SK-N-SH treated with all-trans-retinoic acid at 6 μM for 48 hours (cell line): ENCODE results near the gene NAMPT.

ENCODE experiments used
- ATAC-seq: fragments of 200-7000 bp; cut with Tn5 transposase; 3 replicates; pipeline ENCODE4 v1.9.1; 2020; ENCODE audit warnings: mild to moderate bottlenecking, moderate library complexity
- ARNTL ChIP-seq: fragments of 450-650 bp; formaldehyde crosslinking; IDR thresholded peaks from 2 replicates; pipeline ENCODE4 v1.5.0; 2020; ENCODE audit warnings: low read depth, mild to moderate bottlenecking, moderate library complexity, borderline replicate concordance
- BACH2 ChIP-seq: fragments of 250-450 bp; sonication (Bioruptor Pico); IDR thresholded peaks from 2 replicates; pipeline ENCODE4 v1.9.0; 2021; ENCODE audit warnings: mild to moderate bottlenecking, borderline replicate concordance
- CSDC2 ChIP-seq: fragments of 250-450 bp; sonication (Bioruptor Pico); IDR thresholded peaks from 2 replicates; pipeline ENCODE4 v1.5.0; 2020; ENCODE audit warnings: mild to moderate bottlenecking, moderate library complexity
- ESRRG ChIP-seq: fragments of 250-450 bp; sonication (Bioruptor Pico); IDR thresholded peaks from 2 replicates; pipeline ENCODE4 v1.6.1; 2021; ENCODE audit warnings: mild to moderate bottlenecking
- GLIS3 ChIP-seq: fragments of 250-450 bp; sonication (Bioruptor Pico); IDR thresholded peaks from 2 replicates; pipeline ENCODE4 v1.5.0; 2020; ENCODE audit warnings: mild to moderate bottlenecking, moderate library complexity
- ISL1 ChIP-seq: fragments of 250-450 bp; sonication (Bioruptor Pico); IDR thresholded peaks from 2 replicates; pipeline ENCODE4 v2.1.2; 2022; ENCODE audit warnings: mild to moderate bottlenecking, moderate library complexity
- OSR1 ChIP-seq: fragments of 250-450 bp; sonication (Bioruptor Pico); IDR thresholded peaks from 2 replicates; pipeline ENCODE4 v1.8.0; 2022; ENCODE audit warnings: moderate library complexity, mild to moderate bottlenecking, inconsistent platforms
- PPARA ChIP-seq: fragments of 250-450 bp; sonication (Bioruptor Pico); IDR thresholded peaks from 2 replicates; pipeline ENCODE4 v1.5.0; 2020; ENCODE audit warnings: mild to moderate bottlenecking, borderline replicate concordance
- RARB ChIP-seq: fragments of 250-450 bp; sonication (Bioruptor Pico); IDR thresholded peaks from 2 replicates; pipeline ENCODE4 v1.8.0; 2021; ENCODE audit warnings: mild to moderate bottlenecking, moderate library complexity
- SNAI2 ChIP-seq: fragments of 250-450 bp; sonication (Bioruptor Pico); IDR thresholded peaks from 2 replicates; pipeline ENCODE4 v1.5.0; 2020; ENCODE audit warnings: mild to moderate bottlenecking, moderate library complexity
- TCF4 ChIP-seq: fragments of 250-450 bp; sonication (Bioruptor Pico); IDR thresholded peaks from 2 replicates; pipeline ENCODE4 v1.8.0; 2021; ENCODE audit warnings: mild to moderate bottlenecking, moderate library complexity, borderline replicate concordance
- TOX ChIP-seq: fragments of 250-450 bp; sonication (Bioruptor Pico); IDR thresholded peaks from 2 replicates; pipeline ENCODE4 v1.8.0; 2021; ENCODE audit warnings: mild to moderate bottlenecking, moderate library complexity, borderline replicate concordance
- ZC3H10 ChIP-seq: fragments of 250-450 bp; sonication (Bioruptor Pico); IDR thresholded peaks from 2 replicates; pipeline ENCODE4 v1.5.1; 2021; ENCODE audit warnings: mild to moderate bottlenecking, moderate library complexity
- ZFP30 ChIP-seq: fragments of 450-650 bp; formaldehyde crosslinking; IDR thresholded peaks from 2 replicates; pipeline ENCODE4 v1.5.0; 2022; ENCODE audit warnings: mild to moderate bottlenecking, moderate library complexity
- ZNF565 ChIP-seq: fragments of 450-650 bp; formaldehyde crosslinking; conservative IDR thresholded peaks from 2 replicates; pipeline ENCODE4 v1.5.0; 2020; ENCODE audit warnings: low read depth, mild to moderate bottlenecking, moderate library complexity
- ZNF70 ChIP-seq: fragments of 450-650 bp; formaldehyde crosslinking; IDR thresholded peaks from 2 replicates; pipeline ENCODE4 v1.5.0; 2020; ENCODE audit warnings: mild to moderate bottlenecking, moderate library complexity
- TF ChIP-seq, protein P1 (sequence below): fragments of 250-450 bp; sonication (Bioruptor Pico); IDR thresholded peaks from 2 replicates; pipeline ENCODE4 v1.5.1; 2021; ENCODE audit warnings: mild to moderate bottlenecking, moderate library complexity
- TF ChIP-seq, protein P2 (sequence below): fragments of 250-450 bp; sonication (Bioruptor Pico); IDR thresholded peaks from 2 replicates; pipeline ENCODE4 v1.5.1; 2020; ENCODE audit warnings: low read depth, mild to moderate bottlenecking, moderate library complexity
- TF ChIP-seq, protein P3 (sequence below): fragments of 250-450 bp; sonication (Bioruptor Pico); IDR thresholded peaks from 2 replicates; pipeline ENCODE4 v1.8.0; 2020; ENCODE audit warnings: mild to moderate bottlenecking, moderate library complexity, borderline replicate concordance
- TF ChIP-seq, protein P4 (sequence below): fragments of 250-450 bp; sonication (Bioruptor Pico); IDR thresholded peaks from 2 replicates; pipeline ENCODE4 v1.5.0; 2020; ENCODE audit warnings: mild to moderate bottlenecking, moderate library complexity
- TF ChIP-seq, protein P5 (sequence below): fragments of 250-450 bp; sonication (Bioruptor Pico); IDR thresholded peaks from 2 replicates; pipeline ENCODE4 v1.8.0; 2021; ENCODE audit warnings: low read depth, mild to moderate bottlenecking, moderate library complexity, borderline replicate concordance

Gene NAMPT

DNA sequence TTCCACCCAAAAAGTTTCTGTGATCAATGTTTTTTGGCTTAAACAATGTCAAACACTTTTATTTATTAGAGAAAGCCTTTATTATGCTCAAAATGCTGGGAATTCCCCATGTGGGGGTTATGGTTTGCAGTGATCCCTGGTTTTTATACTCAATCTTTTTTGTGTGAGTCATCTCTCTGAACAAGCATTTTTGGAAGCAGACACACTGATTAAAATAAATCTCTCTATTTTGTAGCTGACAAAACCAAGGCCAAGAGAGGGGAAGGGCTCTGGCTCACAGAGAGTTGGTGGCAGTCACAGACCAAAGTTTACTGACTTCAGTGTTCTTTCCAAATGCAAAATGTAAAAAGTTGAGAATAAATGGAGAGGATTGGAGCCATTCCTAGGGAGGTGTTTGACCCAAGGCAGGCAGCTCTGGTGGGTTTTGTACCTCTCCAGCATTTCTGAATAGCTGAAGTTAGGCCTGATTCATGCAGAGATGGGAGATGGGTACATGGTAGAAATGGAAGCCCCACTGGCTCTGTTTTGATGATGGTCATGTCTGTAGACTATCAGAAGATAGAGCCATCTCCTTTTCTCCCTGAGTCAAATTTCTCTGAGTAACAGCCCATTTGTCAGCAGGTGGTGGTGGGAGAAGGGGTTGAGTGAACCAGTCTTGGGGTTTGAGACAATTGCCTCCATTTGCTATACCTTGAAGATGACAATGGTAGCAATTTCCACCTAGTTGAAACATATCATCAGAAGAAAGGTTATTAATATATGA, 45.4 kb upstream of the NAMPT start:
- TF ChIP-seq ISL1 (CRISPR knock-in tag) = peak; percentile 66
- TF ChIP-seq ARNTL (CRISPR knock-in tag) = no peak
- ATAC-seq = peak; percentile 92

DNA sequence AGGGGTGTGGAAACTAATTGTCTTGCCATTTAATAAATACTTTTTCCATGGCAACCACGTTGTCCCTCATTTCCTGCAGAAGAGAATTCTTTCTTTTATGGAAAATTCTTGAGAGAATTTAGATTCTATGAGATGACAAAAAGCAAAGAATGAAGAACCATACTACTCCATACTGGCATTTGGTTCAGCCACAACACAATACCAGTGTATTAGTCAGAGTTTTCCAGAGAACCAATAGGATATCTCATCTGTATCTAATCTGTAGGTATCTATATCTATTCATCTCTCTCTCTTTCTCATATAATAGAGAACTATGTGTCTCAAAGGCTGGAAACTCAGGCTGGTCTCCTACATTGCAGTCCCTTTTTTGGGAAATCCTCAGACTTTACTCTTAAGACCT, 44.6 kb upstream of the NAMPT start:
- TF ChIP-seq ZNF565 (CRISPR knock-in tag) (no peak), ZFP30 (CRISPR knock-in tag) (no peak), RARB (CRISPR knock-in tag) (no peak)
- peak; percentile 68 for ATAC-seq

DNA sequence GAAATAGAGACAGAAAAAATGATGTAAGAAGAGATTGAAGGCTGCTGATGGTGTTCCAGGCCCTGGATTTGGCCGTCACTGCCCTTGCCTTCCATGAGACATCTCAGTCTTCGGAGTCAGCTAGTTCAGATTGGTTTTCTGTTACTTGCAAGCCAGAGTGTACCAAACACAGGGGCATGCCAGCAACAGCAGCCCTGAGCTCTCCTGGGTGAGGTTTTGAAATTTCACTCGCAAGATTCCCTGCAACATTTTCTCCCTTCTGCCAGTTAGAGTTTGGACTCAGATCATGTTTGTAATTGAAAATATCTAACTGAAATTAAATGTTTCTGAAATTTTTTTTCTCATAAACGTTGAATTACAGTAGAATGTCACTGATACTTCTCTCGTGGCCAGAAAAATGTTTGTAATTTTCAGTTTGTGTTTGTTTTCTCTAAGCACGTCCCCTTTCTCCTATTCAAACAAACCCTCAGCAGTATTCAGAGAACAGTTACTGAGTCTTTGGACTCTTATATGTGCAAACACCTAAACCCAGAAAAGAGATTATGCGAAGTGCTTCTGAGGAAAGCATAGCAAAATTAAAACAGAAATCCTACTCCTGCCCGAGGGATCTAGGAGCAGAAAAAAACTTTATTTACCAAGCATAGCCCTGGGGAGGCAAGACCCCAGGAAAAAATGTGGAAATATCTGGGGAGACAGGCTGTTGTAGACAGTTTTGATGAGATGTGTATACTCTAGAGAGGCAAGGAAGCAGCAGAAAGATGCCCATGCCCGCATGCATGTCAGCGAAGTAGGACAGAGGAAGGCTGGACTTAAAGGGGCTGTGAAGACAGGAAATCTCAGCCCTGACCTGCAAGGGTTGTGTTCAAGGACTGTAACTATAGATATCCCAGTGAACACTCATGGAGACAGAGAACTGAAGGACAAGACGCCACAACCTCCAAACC, 43.0 kb upstream of the NAMPT start:
- ATAC-seq = no peak
- TF ChIP-seq CSDC2 (CRISPR knock-in tag) (no peak), ZNF565 (CRISPR knock-in tag) (no peak), RARB (CRISPR knock-in tag) (no peak), ZC3H10 (CRISPR knock-in tag) (no peak), ZNF70 (CRISPR knock-in tag) (no peak), TOX (CRISPR knock-in tag) (no peak), ARNTL (CRISPR knock-in tag) (no peak), OSR1 (CRISPR knock-in tag) (no peak), PPARA (CRISPR knock-in tag) (no peak), ESRRG (CRISPR knock-in tag) (no peak), GLIS3 (CRISPR knock-in tag) (no peak), BACH2 (CRISPR knock-in tag) (no peak), TCF4 (CRISPR knock-in tag) (no peak), ZFP30 (CRISPR knock-in tag) (no peak), SNAI2 (no peak)
- TF ChIP-seq, protein P1, sequence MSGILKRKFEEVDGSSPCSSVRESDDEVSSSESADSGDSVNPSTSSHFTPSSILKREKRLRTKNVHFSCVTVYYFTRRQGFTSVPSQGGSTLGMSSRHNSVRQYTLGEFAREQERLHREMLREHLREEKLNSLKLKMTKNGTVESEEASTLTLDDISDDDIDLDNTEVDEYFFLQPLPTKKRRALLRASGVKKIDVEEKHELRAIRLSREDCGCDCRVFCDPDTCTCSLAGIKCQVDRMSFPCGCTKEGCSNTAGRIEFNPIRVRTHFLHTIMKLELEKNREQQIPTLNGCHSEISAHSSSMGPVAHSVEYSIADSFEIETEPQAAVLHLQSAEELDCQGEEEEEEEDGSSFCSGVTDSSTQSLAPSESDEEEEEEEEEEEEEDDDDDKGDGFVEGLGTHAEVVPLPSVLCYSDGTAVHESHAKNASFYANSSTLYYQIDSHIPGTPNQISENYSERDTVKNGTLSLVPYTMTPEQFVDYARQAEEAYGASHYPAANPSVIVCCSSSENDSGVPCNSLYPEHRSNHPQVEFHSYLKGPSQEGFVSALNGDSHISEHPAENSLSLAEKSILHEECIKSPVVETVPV (CRISPR knock-in tag) = no peak
- TF ChIP-seq, protein P2, sequence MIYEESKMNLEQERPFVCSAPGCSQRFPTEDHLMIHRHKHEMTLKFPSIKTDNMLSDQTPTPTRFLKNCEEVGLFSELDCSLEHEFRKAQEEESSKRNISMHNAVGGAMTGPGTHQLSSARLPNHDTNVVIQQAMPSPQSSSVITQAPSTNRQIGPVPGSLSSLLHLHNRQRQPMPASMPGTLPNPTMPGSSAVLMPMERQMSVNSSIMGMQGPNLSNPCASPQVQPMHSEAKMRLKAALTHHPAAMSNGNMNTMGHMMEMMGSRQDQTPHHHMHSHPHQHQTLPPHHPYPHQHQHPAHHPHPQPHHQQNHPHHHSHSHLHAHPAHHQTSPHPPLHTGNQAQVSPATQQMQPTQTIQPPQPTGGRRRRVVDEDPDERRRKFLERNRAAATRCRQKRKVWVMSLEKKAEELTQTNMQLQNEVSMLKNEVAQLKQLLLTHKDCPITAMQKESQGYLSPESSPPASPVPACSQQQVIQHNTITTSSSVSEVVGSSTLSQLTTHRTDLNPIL (CRISPR knock-in tag) = no peak
- TF ChIP-seq, protein P3, sequence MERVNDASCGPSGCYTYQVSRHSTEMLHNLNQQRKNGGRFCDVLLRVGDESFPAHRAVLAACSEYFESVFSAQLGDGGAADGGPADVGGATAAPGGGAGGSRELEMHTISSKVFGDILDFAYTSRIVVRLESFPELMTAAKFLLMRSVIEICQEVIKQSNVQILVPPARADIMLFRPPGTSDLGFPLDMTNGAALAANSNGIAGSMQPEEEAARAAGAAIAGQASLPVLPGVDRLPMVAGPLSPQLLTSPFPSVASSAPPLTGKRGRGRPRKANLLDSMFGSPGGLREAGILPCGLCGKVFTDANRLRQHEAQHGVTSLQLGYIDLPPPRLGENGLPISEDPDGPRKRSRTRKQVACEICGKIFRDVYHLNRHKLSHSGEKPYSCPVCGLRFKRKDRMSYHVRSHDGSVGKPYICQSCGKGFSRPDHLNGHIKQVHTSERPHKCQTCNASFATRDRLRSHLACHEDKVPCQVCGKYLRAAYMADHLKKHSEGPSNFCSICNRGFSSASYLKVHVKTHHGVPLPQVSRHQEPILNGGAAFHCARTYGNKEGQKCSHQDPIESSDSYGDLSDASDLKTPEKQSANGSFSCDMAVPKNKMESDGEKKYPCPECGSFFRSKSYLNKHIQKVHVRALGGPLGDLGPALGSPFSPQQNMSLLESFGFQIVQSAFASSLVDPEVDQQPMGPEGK (CRISPR knock-in tag) = no peak
- TF ChIP-seq, protein P4, sequence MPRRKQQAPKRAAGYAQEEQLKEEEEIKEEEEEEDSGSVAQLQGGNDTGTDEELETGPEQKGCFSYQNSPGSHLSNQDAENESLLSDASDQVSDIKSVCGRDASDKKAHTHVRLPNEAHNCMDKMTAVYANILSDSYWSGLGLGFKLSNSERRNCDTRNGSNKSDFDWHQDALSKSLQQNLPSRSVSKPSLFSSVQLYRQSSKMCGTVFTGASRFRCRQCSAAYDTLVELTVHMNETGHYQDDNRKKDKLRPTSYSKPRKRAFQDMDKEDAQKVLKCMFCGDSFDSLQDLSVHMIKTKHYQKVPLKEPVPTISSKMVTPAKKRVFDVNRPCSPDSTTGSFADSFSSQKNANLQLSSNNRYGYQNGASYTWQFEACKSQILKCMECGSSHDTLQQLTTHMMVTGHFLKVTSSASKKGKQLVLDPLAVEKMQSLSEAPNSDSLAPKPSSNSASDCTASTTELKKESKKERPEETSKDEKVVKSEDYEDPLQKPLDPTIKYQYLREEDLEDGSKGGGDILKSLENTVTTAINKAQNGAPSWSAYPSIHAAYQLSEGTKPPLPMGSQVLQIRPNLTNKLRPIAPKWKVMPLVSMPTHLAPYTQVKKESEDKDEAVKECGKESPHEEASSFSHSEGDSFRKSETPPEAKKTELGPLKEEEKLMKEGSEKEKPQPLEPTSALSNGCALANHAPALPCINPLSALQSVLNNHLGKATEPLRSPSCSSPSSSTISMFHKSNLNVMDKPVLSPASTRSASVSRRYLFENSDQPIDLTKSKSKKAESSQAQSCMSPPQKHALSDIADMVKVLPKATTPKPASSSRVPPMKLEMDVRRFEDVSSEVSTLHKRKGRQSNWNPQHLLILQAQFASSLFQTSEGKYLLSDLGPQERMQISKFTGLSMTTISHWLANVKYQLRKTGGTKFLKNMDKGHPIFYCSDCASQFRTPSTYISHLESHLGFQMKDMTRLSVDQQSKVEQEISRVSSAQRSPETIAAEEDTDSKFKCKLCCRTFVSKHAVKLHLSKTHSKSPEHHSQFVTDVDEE (CRISPR knock-in tag) = no peak
- TF ChIP-seq, protein P5, sequence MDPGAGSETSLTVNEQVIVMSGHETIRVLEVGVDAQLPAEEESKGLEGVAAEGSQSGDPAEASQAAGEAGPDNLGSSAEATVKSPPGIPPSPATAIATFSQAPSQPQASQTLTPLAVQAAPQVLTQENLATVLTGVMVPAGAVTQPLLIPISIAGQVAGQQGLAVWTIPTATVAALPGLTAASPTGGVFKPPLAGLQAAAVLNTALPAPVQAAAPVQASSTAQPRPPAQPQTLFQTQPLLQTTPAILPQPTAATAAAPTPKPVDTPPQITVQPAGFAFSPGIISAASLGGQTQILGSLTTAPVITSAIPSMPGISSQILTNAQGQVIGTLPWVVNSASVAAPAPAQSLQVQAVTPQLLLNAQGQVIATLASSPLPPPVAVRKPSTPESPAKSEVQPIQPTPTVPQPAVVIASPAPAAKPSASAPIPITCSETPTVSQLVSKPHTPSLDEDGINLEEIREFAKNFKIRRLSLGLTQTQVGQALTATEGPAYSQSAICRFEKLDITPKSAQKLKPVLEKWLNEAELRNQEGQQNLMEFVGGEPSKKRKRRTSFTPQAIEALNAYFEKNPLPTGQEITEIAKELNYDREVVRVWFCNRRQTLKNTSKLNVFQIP (CRISPR knock-in tag) = no peak
